WTC11 (cell line): Measurements from ENCODE around the gene SENP1. TPM values are rescaled to one million over a fixed set of nuclear protein-coding genes. Genes with fewer than 3 reads are reported as not detected.
A peak's percentile ranks its signal among the peaks of the same experiment; 100 is the strongest.

Experiments used
- ATAC-seq: fragments of 200-7000 bp; cut with Tn5 transposase; 2 replicates; pipeline ENCODE4 v1.10.0; 2021; ENCODE audit warnings: mild to moderate bottlenecking, moderate library complexity
- CTCF ChIA-PET: fragments of 300-600 bp; sonication (Branson Sonifier 250); formaldehyde crosslinking; loops from one replicate; lab custom pipeline; 2021; ENCODE audit warnings: antibody characterized with exemption; lab: Charles Lee
- POLR2A ChIA-PET: fragments of 350-600 bp; sonication (Branson Sonifier 250); formaldehyde crosslinking; loops from one replicate; lab custom pipeline; 2021; ENCODE audit warnings: antibody characterized with exemption; lab: Charles Lee
- DNase-seq: peaks from one replicate; pipeline ENCODE4 v3.0.0; 2021; ENCODE audit warnings: low spot score
- H3K27ac Mint-ChIP-seq: 2 replicates; pipeline ENCODE4 v1.8.0; 2021; ENCODE audit warnings: mixed read lengths
- H3K27me3 Mint-ChIP-seq: 2 replicates; pipeline ENCODE4 v1.8.0; 2021; ENCODE audit warnings: low read depth, mild to moderate bottlenecking, moderate library complexity, mixed read lengths
- H3K36me3 Mint-ChIP-seq: 2 replicates; pipeline ENCODE4 v1.8.0; 2021; ENCODE audit warnings: mixed read lengths
- H3K4me1 Mint-ChIP-seq: 2 replicates; pipeline ENCODE4 v1.8.0; 2022; ENCODE audit warnings: mixed read lengths
- H3K4me3 Mint-ChIP-seq: 2 replicates; pipeline ENCODE4 v1.8.0; 2021; ENCODE audit warnings: mild to moderate bottlenecking, moderate library complexity, mixed read lengths
- H3K9me3 Mint-ChIP-seq: 2 replicates; pipeline ENCODE4 v1.8.0; 2021; ENCODE audit warnings: mixed read lengths
- AFF4 ChIP-seq: sonication (generic); formaldehyde crosslinking; IDR thresholded peaks from 2 replicates; pipeline ENCODE4 v1.8.1; 2023; ENCODE audit warnings: mild to moderate bottlenecking, missing genetic modification reagents, borderline replicate concordance
- AR ChIP-seq: fragments of 250-450 bp; sonication (Bioruptor Pico); IDR thresholded peaks from 2 replicates; pipeline ENCODE4 v1.9.0; 2021; ENCODE audit warnings: mild to moderate bottlenecking
- CDX4 ChIP-seq: fragments of 250-450 bp; sonication (Bioruptor Pico); IDR thresholded peaks from 2 replicates; pipeline ENCODE4 v1.9.0; 2021; ENCODE audit warnings: moderate library complexity, mild to moderate bottlenecking, inconsistent platforms, borderline replicate concordance
- CREM ChIP-seq: sonication (generic); formaldehyde crosslinking; IDR thresholded peaks from 2 replicates; pipeline ENCODE4 v1.8.1; 2022; ENCODE audit warnings: mild to moderate bottlenecking, missing genetic modification reagents, moderate library complexity
- ESRRA ChIP-seq: sonication (generic); formaldehyde crosslinking; IDR thresholded peaks from 2 replicates; pipeline ENCODE4 v1.8.1; 2022; ENCODE audit warnings: mild to moderate bottlenecking, missing genetic modification reagents, borderline replicate concordance
- FOXK1 ChIP-seq: sonication (generic); formaldehyde crosslinking; IDR thresholded peaks from 2 replicates; pipeline ENCODE4 v1.8.0; 2022; ENCODE audit warnings: mild to moderate bottlenecking, moderate library complexity, missing genetic modification reagents
- IRF2 ChIP-seq: sonication (generic); formaldehyde crosslinking; IDR thresholded peaks from 2 replicates; pipeline ENCODE4 v1.8.0; 2022; ENCODE audit warnings: low read depth, missing genetic modification reagents, borderline replicate concordance
- JUN ChIP-seq: sonication (generic); formaldehyde crosslinking; IDR thresholded peaks from 2 replicates; pipeline ENCODE4 v1.8.0; 2023; ENCODE audit warnings: mild to moderate bottlenecking, missing genetic modification reagents
- NFYB ChIP-seq: sonication (generic); formaldehyde crosslinking; conservative IDR thresholded peaks from 2 replicates; pipeline ENCODE4 v1.8.0; 2022; ENCODE audit warnings: low read depth, missing genetic modification reagents
- NR1H2 ChIP-seq: sonication (generic); formaldehyde crosslinking; IDR thresholded peaks from 2 replicates; pipeline ENCODE4 v1.9.0; 2021; ENCODE audit warnings: mild to moderate bottlenecking, moderate library complexity, missing genetic modification reagents
- PRRX2 ChIP-seq: fragments of 250-450 bp; sonication (Bioruptor Pico); IDR thresholded peaks from 2 replicates; pipeline ENCODE4 v1.8.0; 2021; ENCODE audit warnings: mild to moderate bottlenecking
- RELA ChIP-seq: sonication (generic); formaldehyde crosslinking; IDR thresholded peaks from 2 replicates; pipeline ENCODE4 v1.8.1; 2022; ENCODE audit warnings: missing genetic modification reagents, mild to moderate bottlenecking, borderline replicate concordance
- SMAD3 ChIP-seq: sonication (generic); formaldehyde crosslinking; IDR thresholded peaks from 2 replicates; pipeline ENCODE4 v1.8.0; 2022; ENCODE audit warnings: missing genetic modification reagents, mild to moderate bottlenecking, borderline replicate concordance
- TP53 ChIP-seq: sonication (generic); formaldehyde crosslinking; IDR thresholded peaks from 2 replicates; pipeline ENCODE4 v1.8.1; 2023; ENCODE audit warnings: mild to moderate bottlenecking, missing genetic modification reagents
- ZBTB21 ChIP-seq: sonication (generic); formaldehyde crosslinking; IDR thresholded peaks from 2 replicates; pipeline ENCODE4 v1.8.1; 2023; ENCODE audit warnings: mild to moderate bottlenecking, missing genetic modification reagents, borderline replicate concordance
- ZNF281 ChIP-seq: sonication (generic); formaldehyde crosslinking; IDR thresholded peaks from 2 replicates; pipeline ENCODE4 v1.8.0; 2023; ENCODE audit warnings: mild to moderate bottlenecking, missing genetic modification reagents
- ZNF317 ChIP-seq: sonication (generic); formaldehyde crosslinking; IDR thresholded peaks from 2 replicates; pipeline ENCODE4 v1.8.1; 2023; ENCODE audit warnings: low read depth, mild to moderate bottlenecking, moderate library complexity, missing genetic modification reagents, borderline replicate concordance
- ZNF396 ChIP-seq: fragments of 250-450 bp; sonication (Bioruptor Pico); IDR thresholded peaks from 2 replicates; pipeline ENCODE4 v1.8.0; 2021; ENCODE audit warnings: mild to moderate bottlenecking, moderate library complexity, borderline replicate concordance
- ZNF416 ChIP-seq: fragments of 250-450 bp; sonication (Bioruptor Pico); IDR thresholded peaks from 2 replicates; pipeline ENCODE4 v1.9.0; 2021; ENCODE audit warnings: mild to moderate bottlenecking, inconsistent platforms
- ZNF423 ChIP-seq: fragments of 250-450 bp; sonication (Bioruptor Pico); IDR thresholded peaks from 2 replicates; pipeline ENCODE4 v2.1.2; 2022; ENCODE audit warnings: mild to moderate bottlenecking, moderate library complexity
- total RNA-seq: library from RNA; stranded (reverse); gene quantifications from 3 replicates; pipeline ENCODE4 v1.2.3, GENCODE V29; 2021
- TF ChIP-seq, protein P1 (sequence below): sonication (generic); formaldehyde crosslinking; conservative IDR thresholded peaks from 2 replicates; pipeline ENCODE4 v1.8.1; 2023; ENCODE audit warnings: mild to moderate bottlenecking, low read depth, missing genetic modification reagents, moderate library complexity
- TF ChIP-seq, protein P2 (sequence below): sonication (generic); formaldehyde crosslinking; IDR thresholded peaks from 2 replicates; pipeline ENCODE4 v1.8.1; 2023; ENCODE audit warnings: mild to moderate bottlenecking, missing genetic modification reagents, moderate library complexity
- TF ChIP-seq, protein P3 (sequence below): sonication (generic); formaldehyde crosslinking; IDR thresholded peaks from 2 replicates; pipeline ENCODE4 v1.8.1; 2023; ENCODE audit warnings: mild to moderate bottlenecking, missing genetic modification reagents, moderate library complexity

The SENP1 gene
- total RNA-seq, 1 experiment from 2014 or later, result 20.4 TPM

- TF ChIP-seq AFF4 (no peak), SMAD3 (CRISPR knock-in tag) (no peak), ZNF396 (CRISPR knock-in tag) (no peak), NR1H2 (CRISPR knock-in tag) (no peak)
Measured at GRCh38 chr12:48039151-48039550, 66.7 kb downstream of the SENP1 start (continued).

- peaks cover 3% of the 10 kb centered on the region; the same call in 1 of the 2 replicates for H3K36me3 Mint-ChIP-seq
- H3K4me3 Mint-ChIP-seq, result peak overlapping the region; percentile 45
- ChIA-PET POLR2A (no interaction called here), CTCF (interaction anchor here (1.0 to 1.3 kb wide), 6 partner anchors 13 to 133 kb away, joined by 3 to 4 read pairs (median 3); partner anchors contain the start of genes TMEM106C and VDR)
- peak overlapping the region; percentile 3 for H3K27ac Mint-ChIP-seq
- H3K4me1 Mint-ChIP-seq, result peaks cover 35% of the 10 kb centered on the region
- peaks cover 70% of the 10 kb centered on the region for H3K27me3 Mint-ChIP-seq
- TF ChIP-seq FOXK1 (CRISPR knock-in tag), result no peak
- no peak for TF ChIP-seq ZNF423 (CRISPR knock-in tag)
- TF ChIP-seq, protein P1, sequence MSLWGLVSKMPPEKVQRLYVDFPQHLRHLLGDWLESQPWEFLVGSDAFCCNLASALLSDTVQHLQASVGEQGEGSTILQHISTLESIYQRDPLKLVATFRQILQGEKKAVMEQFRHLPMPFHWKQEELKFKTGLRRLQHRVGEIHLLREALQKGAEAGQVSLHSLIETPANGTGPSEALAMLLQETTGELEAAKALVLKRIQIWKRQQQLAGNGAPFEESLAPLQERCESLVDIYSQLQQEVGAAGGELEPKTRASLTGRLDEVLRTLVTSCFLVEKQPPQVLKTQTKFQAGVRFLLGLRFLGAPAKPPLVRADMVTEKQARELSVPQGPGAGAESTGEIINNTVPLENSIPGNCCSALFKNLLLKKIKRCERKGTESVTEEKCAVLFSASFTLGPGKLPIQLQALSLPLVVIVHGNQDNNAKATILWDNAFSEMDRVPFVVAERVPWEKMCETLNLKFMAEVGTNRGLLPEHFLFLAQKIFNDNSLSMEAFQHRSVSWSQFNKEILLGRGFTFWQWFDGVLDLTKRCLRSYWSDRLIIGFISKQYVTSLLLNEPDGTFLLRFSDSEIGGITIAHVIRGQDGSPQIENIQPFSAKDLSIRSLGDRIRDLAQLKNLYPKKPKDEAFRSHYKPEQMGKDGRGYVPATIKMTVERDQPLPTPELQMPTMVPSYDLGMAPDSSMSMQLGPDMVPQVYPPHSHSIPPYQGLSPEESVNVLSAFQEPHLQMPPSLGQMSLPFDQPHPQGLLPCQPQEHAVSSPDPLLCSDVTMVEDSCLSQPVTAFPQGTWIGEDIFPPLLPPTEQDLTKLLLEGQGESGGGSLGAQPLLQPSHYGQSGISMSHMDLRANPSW (CRISPR knock-in tag), result no peak
- no peak for TF ChIP-seq ZNF416 (CRISPR knock-in tag)
- TF ChIP-seq IRF2 (CRISPR knock-in tag), result no peak
- no peak for TF ChIP-seq TP53
- TF ChIP-seq CREM (CRISPR knock-in tag), result no peak
- TF ChIP-seq AR, result no peak
- no peak for TF ChIP-seq ZNF281 (CRISPR knock-in tag)
- TF ChIP-seq RELA (CRISPR knock-in tag), result no peak
- TF ChIP-seq NFYB (CRISPR knock-in tag), result no peak
- TF ChIP-seq PRRX2 (CRISPR knock-in tag), result no peak
- TF ChIP-seq CDX4, result no peak
- TF ChIP-seq, protein P2, sequence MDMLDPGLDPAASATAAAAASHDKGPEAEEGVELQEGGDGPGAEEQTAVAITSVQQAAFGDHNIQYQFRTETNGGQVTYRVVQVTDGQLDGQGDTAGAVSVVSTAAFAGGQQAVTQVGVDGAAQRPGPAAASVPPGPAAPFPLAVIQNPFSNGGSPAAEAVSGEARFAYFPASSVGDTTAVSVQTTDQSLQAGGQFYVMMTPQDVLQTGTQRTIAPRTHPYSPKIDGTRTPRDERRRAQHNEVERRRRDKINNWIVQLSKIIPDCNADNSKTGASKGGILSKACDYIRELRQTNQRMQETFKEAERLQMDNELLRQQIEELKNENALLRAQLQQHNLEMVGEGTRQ, result no peak
- TF ChIP-seq, protein P3, sequence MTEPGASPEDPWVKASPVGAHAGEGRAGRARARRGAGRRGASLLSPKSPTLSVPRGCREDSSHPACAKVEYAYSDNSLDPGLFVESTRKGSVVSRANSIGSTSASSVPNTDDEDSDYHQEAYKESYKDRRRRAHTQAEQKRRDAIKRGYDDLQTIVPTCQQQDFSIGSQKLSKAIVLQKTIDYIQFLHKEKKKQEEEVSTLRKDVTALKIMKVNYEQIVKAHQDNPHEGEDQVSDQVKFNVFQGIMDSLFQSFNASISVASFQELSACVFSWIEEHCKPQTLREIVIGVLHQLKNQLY, result no peak
- TF ChIP-seq ZNF317, result no peak
- TF ChIP-seq ZBTB21, result no peak
- TF ChIP-seq ESRRA (CRISPR knock-in tag), result no peak
- no peak for TF ChIP-seq JUN (CRISPR knock-in tag)
- H3K9me3 Mint-ChIP-seq, result no peaks in the 10 kb centered on the region
- no peak for DNase-seq
- ATAC-seq, result no peak
Measured at GRCh38 chr12:48038085-48038484, 67.8 kb downstream of the SENP1 start.
